ENCODE measurements around the gene EML6.

- TF ChIP-seq, protein P1, sequence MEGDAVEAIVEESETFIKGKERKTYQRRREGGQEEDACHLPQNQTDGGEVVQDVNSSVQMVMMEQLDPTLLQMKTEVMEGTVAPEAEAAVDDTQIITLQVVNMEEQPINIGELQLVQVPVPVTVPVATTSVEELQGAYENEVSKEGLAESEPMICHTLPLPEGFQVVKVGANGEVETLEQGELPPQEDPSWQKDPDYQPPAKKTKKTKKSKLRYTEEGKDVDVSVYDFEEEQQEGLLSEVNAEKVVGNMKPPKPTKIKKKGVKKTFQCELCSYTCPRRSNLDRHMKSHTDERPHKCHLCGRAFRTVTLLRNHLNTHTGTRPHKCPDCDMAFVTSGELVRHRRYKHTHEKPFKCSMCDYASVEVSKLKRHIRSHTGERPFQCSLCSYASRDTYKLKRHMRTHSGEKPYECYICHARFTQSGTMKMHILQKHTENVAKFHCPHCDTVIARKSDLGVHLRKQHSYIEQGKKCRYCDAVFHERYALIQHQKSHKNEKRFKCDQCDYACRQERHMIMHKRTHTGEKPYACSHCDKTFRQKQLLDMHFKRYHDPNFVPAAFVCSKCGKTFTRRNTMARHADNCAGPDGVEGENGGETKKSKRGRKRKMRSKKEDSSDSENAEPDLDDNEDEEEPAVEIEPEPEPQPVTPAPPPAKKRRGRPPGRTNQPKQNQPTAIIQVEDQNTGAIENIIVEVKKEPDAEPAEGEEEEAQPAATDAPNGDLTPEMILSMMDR (optimal IDR thresholded peaks at IDR 0.05 in 1 of 3, IDR thresholded peaks at IDR 0.05 in 1 of 3, conservative IDR thresholded peaks at IDR 0.05 in 1 of 3; ENCODE audit: extremely low read depth in 1 of 3, insufficient read depth in 2 of 3, low read length in 3 of 3), result no peak
- no peak for TF ChIP-seq EZH2 (IDR thresholded peaks at IDR 0.05; ENCODE audit: low read length)
These were observed 155.6 kb downstream of the EML6 start for GRCh38 chr2:54879032-54879431.

Measured in keratinocyte (primary cell).